ENCODE measurements around the gene C5. TPM values are rescaled to one million over a fixed set of nuclear protein-coding genes. Genes with fewer than 3 reads are reported as not detected.

C5 gene
- total RNA-seq, 5 donors from 2014 or later (not counting 1 experiment from before 2014, with no cell fraction given): 0.90 to 2.4 (median 1.7) TPM

DNA sequence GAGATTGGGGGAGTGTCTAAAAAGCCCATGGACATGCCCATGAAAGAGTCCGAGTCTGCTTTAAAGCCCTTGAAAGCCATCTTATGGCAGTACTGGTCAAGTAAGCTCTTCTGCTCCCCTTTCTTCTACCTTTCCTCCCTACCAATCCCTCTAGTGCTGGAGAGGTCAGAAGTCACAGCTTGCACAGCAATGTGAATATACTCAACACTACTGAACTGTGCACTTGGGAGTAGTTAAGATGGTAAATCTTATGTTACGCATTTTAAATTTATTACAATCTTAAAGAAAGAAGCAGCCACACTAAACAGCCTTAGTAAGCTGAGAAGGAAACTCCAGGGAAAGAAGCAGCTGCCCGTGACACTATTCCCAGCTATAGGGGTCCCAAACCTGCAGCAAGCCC lies 111.2 kb downstream of the C5 start:
- Histone ChIP-seq H3K4me3 (ENCODE audit: control insufficient read depth in 1 of 2, extremely low read depth in 1 of 2, low read length in 1 of 2) (no peak overlapping the region), H3K4me1 (ENCODE audit: control insufficient read depth in 1 of 2, extremely low read depth in 1 of 2, insufficient read depth in 2 of 2, low read length in 2 of 2) (peaks cover 29 to 36% of the 10 kb centered on the region in 2 experiments), H3K27me3 (replicated peaks in 1 of 2; ENCODE audit: control insufficient read depth in 2 of 2, extremely low read depth in 1 of 2, insufficient read depth in 2 of 2, low read length in 1 of 2) (no peaks in the 10 kb centered on the region), H3K27ac (ENCODE audit: low read length) (no peak overlapping the region), H3K36me3 (ENCODE audit: control insufficient read depth in 2 of 2, extremely low read depth in 1 of 2, insufficient read depth in 1 of 2, low read length in 1 of 2) (no peaks in the 10 kb centered on the region), H3K9me3 (no peaks in the 10 kb centered on the region)
- Mint-ChIP-seq H3K27me3 (no peaks in the 10 kb centered on the region), H3K4me1 (peaks cover 31 to 38% (median 32%) of the 10 kb centered on the region in 3 donors), H3K4me3 (no peak overlapping the region), H3K27ac (peak overlapping the region; percentile 30 to 100), H3K36me3 (no peaks in the 10 kb centered on the region), H3K9me3 (no peaks in the 10 kb centered on the region)
- ATAC-seq (replicated peaks in 1 of 4): no peak
- ChIA-PET CTCF (interaction anchor here in 1 of 2 donors (1.1 kb wide), 1 partner anchor 35 kb away, joined by 3 read pairs; no protein-coding TSS in a partner anchor), POLR2A (interaction anchor here in 1 of 2 donors (0.5 kb wide), 1 partner anchor 90 kb away, joined by 5 read pairs; no protein-coding TSS in a partner anchor)
- no peak for DNase-seq
- no CpG with 5 or more reads among the region's 3 CpGs for WGBS (ENCODE audit: insufficient coverage)

DNA sequence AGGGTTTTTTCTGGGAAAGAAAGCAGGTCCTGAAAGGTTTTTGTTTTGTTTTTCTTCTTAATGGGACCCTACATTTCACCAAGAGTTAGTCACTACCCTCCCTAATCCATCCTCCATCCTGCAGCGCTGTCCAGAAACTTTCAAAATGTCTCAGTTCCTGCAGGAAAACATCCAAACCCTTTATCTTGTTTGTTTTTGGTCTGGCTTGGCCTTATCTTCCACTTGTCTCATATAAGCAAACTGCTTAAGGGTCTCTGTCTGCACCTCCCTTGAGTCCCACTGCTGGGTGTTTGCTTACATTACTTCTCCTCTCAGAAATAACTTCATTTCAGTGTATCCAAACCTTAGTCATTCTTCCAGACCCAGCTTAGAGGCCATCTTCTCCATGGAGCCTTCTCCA lies 112.5 kb downstream of the C5 start:
- H3K27me3 Mint-ChIP-seq: no peaks in the 10 kb centered on the region
- no peaks in the 10 kb centered on the region for H3K36me3 Mint-ChIP-seq
- no peak overlapping the region for H3K4me3 Mint-ChIP-seq
- peaks cover 40 to 43% of the 10 kb centered on the region in 2 experiments for H3K4me1 ChIP-seq (ENCODE audit: control insufficient read depth in 1 of 2, extremely low read depth in 1 of 2, insufficient read depth in 2 of 2, low read length in 2 of 2)
- no peak for ATAC-seq (replicated peaks in 1 of 4)
- H3K27ac Mint-ChIP-seq: peak overlapping the region; percentile 85 to 100
- peaks cover 43 to 50% (median 44%) of the 10 kb centered on the region in 3 donors for H3K4me1 Mint-ChIP-seq
- ChIA-PET CTCF (interaction anchor here (1.0 to 3.0 kb wide), 7 partner anchors 11 to 122 kb away, joined by 3 to 39 read pairs (median 4); partner anchors contain the start of genes PSMD5 (in 1 of the 2) and TRAF1 (in 1 of the 2)), POLR2A (interaction anchor here in 1 of 2 donors (1.3 kb wide), 1 partner anchor 69 kb away, joined by 5 read pairs; no protein-coding TSS in a partner anchor)
- H3K9me3 ChIP-seq: no peaks in the 10 kb centered on the region
- H3K27ac ChIP-seq (ENCODE audit: low read length): peak overlapping the region; percentile 75
- no peaks in the 10 kb centered on the region for H3K36me3 ChIP-seq (ENCODE audit: control insufficient read depth in 2 of 2, extremely low read depth in 1 of 2, insufficient read depth in 1 of 2, low read length in 1 of 2)
- H3K9me3 Mint-ChIP-seq: no peaks in the 10 kb centered on the region
- H3K27me3 ChIP-seq (replicated peaks in 1 of 2; ENCODE audit: control insufficient read depth in 2 of 2, extremely low read depth in 1 of 2, insufficient read depth in 2 of 2, low read length in 1 of 2): no peaks in the 10 kb centered on the region
- no peak overlapping the region for H3K4me3 ChIP-seq (ENCODE audit: control insufficient read depth in 1 of 2, extremely low read depth in 1 of 2, low read length in 1 of 2)
- 100% methylated on average over 1 of the region's 1 CpG for WGBS (ENCODE audit: insufficient coverage)
- no peak for DNase-seq

DNA sequence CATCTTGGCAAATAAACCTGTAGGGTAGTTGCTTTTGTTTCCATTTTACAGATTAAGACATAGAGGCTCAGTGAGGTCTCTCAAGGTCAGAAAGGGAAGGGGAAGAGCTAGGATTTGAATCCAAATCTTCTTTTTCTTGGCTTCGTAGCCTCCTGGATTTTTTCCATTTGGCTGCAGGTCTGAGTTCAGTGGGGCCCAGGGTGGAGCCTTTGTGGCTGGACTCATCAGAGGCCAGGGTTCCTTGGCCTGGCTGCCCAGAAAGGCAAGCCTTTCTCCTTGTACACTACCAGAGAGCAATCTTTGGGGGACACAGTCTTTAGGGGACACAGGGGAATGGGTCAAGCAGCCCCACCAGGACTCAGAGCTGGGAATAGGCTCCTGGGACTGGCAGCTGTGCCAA lies 112.9 kb downstream of the C5 start:
- peak overlapping the region in 1 of 3 donors; percentile 53 for H3K4me3 Mint-ChIP-seq
- Histone ChIP-seq H3K27me3 (replicated peaks in 1 of 2; ENCODE audit: control insufficient read depth in 2 of 2, extremely low read depth in 1 of 2, insufficient read depth in 2 of 2, low read length in 1 of 2) (no peaks in the 10 kb centered on the region), H3K4me3 (ENCODE audit: control insufficient read depth in 1 of 2, extremely low read depth in 1 of 2, low read length in 1 of 2) (no peak overlapping the region), H3K27ac (ENCODE audit: low read length) (peak overlapping the region; percentile 75), H3K4me1 (ENCODE audit: control insufficient read depth in 1 of 2, extremely low read depth in 1 of 2, insufficient read depth in 2 of 2, low read length in 2 of 2) (peaks cover 44 to 46% of the 10 kb centered on the region in 2 experiments), H3K9me3 (no peaks in the 10 kb centered on the region), H3K36me3 (ENCODE audit: control insufficient read depth in 2 of 2, extremely low read depth in 1 of 2, insufficient read depth in 1 of 2, low read length in 1 of 2) (no peaks in the 10 kb centered on the region)
- H3K4me1 Mint-ChIP-seq: peaks cover 48 to 55% (median 49%) of the 10 kb centered on the region in 3 donors
- 100% methylated on average over 1 of the region's 1 CpG for WGBS (ENCODE audit: insufficient coverage)
- H3K27ac Mint-ChIP-seq: peak overlapping the region; percentile 95 to 100
- ATAC-seq (replicated peaks in 1 of 4) (no peak), DNase-seq (no peak)
- H3K9me3 Mint-ChIP-seq: no peaks in the 10 kb centered on the region
- no peaks in the 10 kb centered on the region for H3K36me3 Mint-ChIP-seq
- CTCF ChIA-PET: interaction anchor here (0.6 to 3.0 kb wide), 17 partner anchors 11 to 184 kb away, joined by 3 to 39 read pairs (median 4); partner anchors contain the start of genes PSMD5 (in 1 of the 2) and TRAF1 (in 1 of the 2)
- POLR2A ChIA-PET: interaction anchor here in 1 of 2 donors (1.3 kb wide), 1 partner anchor 69 kb away, joined by 5 read pairs; no protein-coding TSS in a partner anchor
- H3K27me3 Mint-ChIP-seq: no peaks in the 10 kb centered on the region

DNA sequence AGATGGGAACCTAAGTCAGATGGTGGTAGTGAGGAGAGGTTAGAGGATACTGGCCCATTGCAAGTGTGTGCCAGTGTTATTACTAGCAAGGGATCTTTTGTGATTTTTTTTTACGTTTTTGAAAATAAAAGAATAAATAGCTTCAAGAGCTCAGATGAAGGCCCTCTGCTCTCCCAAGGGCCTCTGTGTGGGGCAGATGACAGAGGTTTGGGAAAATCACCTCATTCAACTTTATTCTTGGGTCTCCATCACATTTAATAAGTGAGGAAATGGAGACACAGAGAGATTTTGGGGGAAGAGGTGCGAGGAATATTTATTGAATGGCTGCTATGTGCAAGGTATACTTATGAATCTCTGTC lies 113.3 kb downstream of the C5 start:
- Mint-ChIP-seq H3K27ac (peak overlapping the region; percentile 95 to 100), H3K36me3 (no peaks in the 10 kb centered on the region), H3K27me3 (no peaks in the 10 kb centered on the region), H3K4me1 (peaks cover 52 to 59% (median 53%) of the 10 kb centered on the region in 3 donors), H3K4me3 (peak overlapping the region; percentile 47 to 60 (median 53)), H3K9me3 (no peaks in the 10 kb centered on the region)
- Histone ChIP-seq H3K27ac (ENCODE audit: low read length) (peak overlapping the region; percentile 75), H3K4me3 (ENCODE audit: control insufficient read depth in 1 of 2, extremely low read depth in 1 of 2, low read length in 1 of 2) (no peak overlapping the region), H3K27me3 (replicated peaks in 1 of 2; ENCODE audit: control insufficient read depth in 2 of 2, extremely low read depth in 1 of 2, insufficient read depth in 2 of 2, low read length in 1 of 2) (no peaks in the 10 kb centered on the region), H3K36me3 (ENCODE audit: control insufficient read depth in 2 of 2, extremely low read depth in 1 of 2, insufficient read depth in 1 of 2, low read length in 1 of 2) (no peaks in the 10 kb centered on the region), H3K4me1 (ENCODE audit: control insufficient read depth in 1 of 2, extremely low read depth in 1 of 2, insufficient read depth in 2 of 2, low read length in 2 of 2) (peaks cover 48 to 50% of the 10 kb centered on the region in 2 experiments), H3K9me3 (no peaks in the 10 kb centered on the region)
- CTCF ChIA-PET: interaction anchor here (0.6 to 3.0 kb wide), 17 partner anchors 10 to 185 kb away, joined by 3 to 39 read pairs (median 4); partner anchors contain the start of genes PSMD5 (in 1 of the 2) and TRAF1 (in 1 of the 2)
- POLR2A ChIA-PET: interaction anchor here in 1 of 2 donors (1.3 kb wide), 1 partner anchor 68 kb away, joined by 5 read pairs; no protein-coding TSS in a partner anchor
- ATAC-seq (replicated peaks in 1 of 4): no peak
- DNase-seq: no peak
- WGBS (ENCODE audit: insufficient coverage): no CpG with 5 or more reads among the region's 2 CpGs

DNA sequence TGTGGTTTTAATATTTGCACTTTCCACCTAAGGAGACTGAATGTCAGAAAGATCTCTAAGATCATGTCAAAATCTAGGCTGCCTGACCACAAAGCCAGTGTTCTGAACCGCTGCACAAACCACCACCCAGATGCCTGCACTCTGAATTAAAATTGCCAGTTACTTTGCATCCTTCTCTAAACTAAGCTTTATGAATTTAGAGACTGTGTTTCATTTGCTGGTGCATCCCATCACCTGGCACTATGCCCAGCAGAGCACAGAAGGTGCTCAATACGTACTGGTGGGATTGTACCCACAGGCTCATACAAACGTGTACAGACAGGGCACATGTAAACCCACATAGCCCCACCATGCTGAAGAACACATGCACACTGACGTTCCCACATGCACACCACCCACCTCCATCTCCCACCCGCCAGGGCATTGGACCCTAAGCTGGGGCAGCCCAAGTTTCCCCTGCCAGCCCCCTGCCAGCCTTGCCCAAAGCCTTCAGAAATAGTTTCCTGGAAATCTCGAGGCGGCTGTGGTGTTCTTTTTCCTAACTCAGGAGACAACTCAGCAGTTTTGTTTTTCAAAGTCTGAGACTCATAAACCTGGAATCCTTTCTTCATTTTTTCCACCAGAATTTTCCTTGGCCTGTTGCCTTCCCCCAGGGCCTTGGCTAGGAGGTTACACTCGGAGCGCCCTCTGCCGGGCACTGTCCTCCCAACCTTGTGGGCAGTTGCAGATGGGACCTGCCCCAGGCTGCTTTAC lies 113.9 kb downstream of the C5 start:
- Histone ChIP-seq H3K36me3 (ENCODE audit: control insufficient read depth in 2 of 2, extremely low read depth in 1 of 2, insufficient read depth in 1 of 2, low read length in 1 of 2) (no peaks in the 10 kb centered on the region), H3K27ac (ENCODE audit: low read length) (peak overlapping the region; percentile 75), H3K9me3 (no peaks in the 10 kb centered on the region), H3K27me3 (replicated peaks in 1 of 2; ENCODE audit: control insufficient read depth in 2 of 2, extremely low read depth in 1 of 2, insufficient read depth in 2 of 2, low read length in 1 of 2) (no peaks in the 10 kb centered on the region), H3K4me3 (ENCODE audit: control insufficient read depth in 1 of 2, extremely low read depth in 1 of 2, low read length in 1 of 2) (peak overlapping the region in 1 of 2 donors; percentile 11), H3K4me1 (ENCODE audit: control insufficient read depth in 1 of 2, extremely low read depth in 1 of 2, insufficient read depth in 2 of 2, low read length in 2 of 2) (peaks cover 50 to 56% of the 10 kb centered on the region in 2 experiments)
- Mint-ChIP-seq H3K36me3 (no peaks in the 10 kb centered on the region), H3K4me3 (peak overlapping the region; percentile 47 to 60 (median 53)), H3K9me3 (no peaks in the 10 kb centered on the region), H3K27me3 (no peaks in the 10 kb centered on the region), H3K4me1 (peaks cover 58 to 64% (median 59%) of the 10 kb centered on the region in 3 donors), H3K27ac (peak overlapping the region; percentile 95 to 100)
- ChIA-PET CTCF (interaction anchor here (0.6 to 3.0 kb wide), 22 partner anchors 10 to 185 kb away, joined by 3 to 39 read pairs (median 4); partner anchors contain the start of genes PSMD5 (in 1 of the 2) and TRAF1 (in 1 of the 2)), POLR2A (interaction anchor here (0.6 to 1.3 kb wide), 3 partner anchors 27 to 88 kb away, joined by 3 to 5 read pairs (median 4); no protein-coding TSS in a partner anchor)
- ATAC-seq (replicated peaks in 1 of 4) (peak; percentile 66 to 76 (median 74)), DNase-seq (peak; percentile 65 to 93 (median 82))
- WGBS (ENCODE audit: insufficient coverage): 3% methylated on average over 8 of the region's 10 CpGs

DNA sequence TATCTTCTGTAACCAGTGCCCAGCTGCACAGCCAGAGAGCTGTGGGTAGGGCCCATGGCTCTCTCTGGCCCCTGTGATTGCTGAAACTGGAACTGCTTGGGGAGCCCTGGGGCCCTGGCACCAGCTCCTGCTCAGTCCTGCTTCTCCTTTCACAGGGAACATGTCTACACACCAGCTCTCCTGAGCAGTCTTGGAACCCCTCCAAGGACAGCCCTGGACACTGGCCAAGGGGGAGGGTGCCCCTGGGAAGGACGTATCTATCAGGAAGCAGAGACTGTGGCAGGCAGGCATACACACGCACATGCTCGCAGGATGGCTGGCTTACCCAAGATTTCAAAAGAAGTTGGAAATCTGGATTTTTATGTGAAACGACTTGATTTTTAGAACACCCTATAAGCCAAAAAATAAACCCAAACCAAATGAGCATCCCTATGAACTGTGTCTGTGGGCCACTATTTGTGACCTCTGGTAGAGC lies 114.7 kb downstream of the C5 start:
- Histone ChIP-seq H3K9me3 (no peaks in the 10 kb centered on the region), H3K4me3 (ENCODE audit: control insufficient read depth in 1 of 2, extremely low read depth in 1 of 2, low read length in 1 of 2) (no peak overlapping the region), H3K36me3 (ENCODE audit: control insufficient read depth in 2 of 2, extremely low read depth in 1 of 2, insufficient read depth in 1 of 2, low read length in 1 of 2) (no peaks in the 10 kb centered on the region), H3K27me3 (replicated peaks in 1 of 2; ENCODE audit: control insufficient read depth in 2 of 2, extremely low read depth in 1 of 2, insufficient read depth in 2 of 2, low read length in 1 of 2) (no peaks in the 10 kb centered on the region), H3K27ac (ENCODE audit: low read length) (peak overlapping the region; percentile 75), H3K4me1 (ENCODE audit: control insufficient read depth in 1 of 2, extremely low read depth in 1 of 2, insufficient read depth in 2 of 2, low read length in 2 of 2) (peaks cover 54 to 62% of the 10 kb centered on the region in 2 experiments)
- ChIA-PET POLR2A (interaction anchor here in 1 of 2 donors (0.6 kb wide), 1 partner anchor 87 kb away, joined by 4 read pairs; no protein-coding TSS in a partner anchor), CTCF (interaction anchor here (0.6 to 3.0 kb wide), 10 partner anchors 12 to 89 kb away, joined by 3 to 39 read pairs (median 4); no protein-coding TSS in a partner anchor)
- H3K4me1 Mint-ChIP-seq: peaks cover 63 to 70% (median 65%) of the 10 kb centered on the region in 3 donors
- peak overlapping the region; percentile 95 to 100 for H3K27ac Mint-ChIP-seq
- H3K27me3 Mint-ChIP-seq: no peaks in the 10 kb centered on the region
- DNase-seq (peak in 2 of 35 experiments; percentile 21 to 42), ATAC-seq (replicated peaks in 1 of 4) (no peak)
- H3K9me3 Mint-ChIP-seq: no peaks in the 10 kb centered on the region
- WGBS (ENCODE audit: insufficient coverage): no CpG with 5 or more reads among the region's 4 CpGs
- H3K4me3 Mint-ChIP-seq: peak overlapping the region; percentile 37 to 53 (median 47)
- H3K36me3 Mint-ChIP-seq: no peaks in the 10 kb centered on the region
